Measurements from ENCODE around the gene RTN4.

RTN4 gene

GRCh38 chr2:55033076-55033742, 17.0 kb downstream of the RTN4 start:
- no peak for DNase-seq

GRCh38 chr2:55031505-55031904, 18.7 kb downstream of the RTN4 start:
- DNase-seq = no peak

- no peak for DNase-seq
These were observed 19.5 kb downstream of the RTN4 start for GRCh38 chr2:55030766-55031165.

- DNase-seq = no peak
These were observed 21.2 kb downstream of the RTN4 start for GRCh38 chr2:55029098-55029497.

GRCh38 chr2:55027226-55027625, 23.0 kb downstream of the RTN4 start:
- no peak for DNase-seq

GRCh38 chr2:55026202-55026601, 24.0 kb downstream of the RTN4 start:
- DNase-seq = peak; percentile 43

- no peak for DNase-seq
These were observed 24.6 kb downstream of the RTN4 start for GRCh38 chr2:55025627-55026026.

- no peak for DNase-seq
These were observed 25.2 kb downstream of the RTN4 start for GRCh38 chr2:55025082-55025481.

- DNase-seq = no peak
These were observed 27.8 kb downstream of the RTN4 start for GRCh38 chr2:55022476-55022875.

- no peak for DNase-seq
These were observed 30.6 kb downstream of the RTN4 start for GRCh38 chr2:55019526-55020258.

- DNase-seq = no peak
These were observed 31.6 kb downstream of the RTN4 start for GRCh38 chr2:55018619-55019018.

- no peak for DNase-seq
These were observed 32.4 kb downstream of the RTN4 start for GRCh38 chr2:55017880-55018279.

GRCh38 chr2:55017428-55017827, 32.8 kb downstream of the RTN4 start:
- no peak for DNase-seq

- DNase-seq = peak; percentile 78
These were observed 35.0 kb downstream of the RTN4 start for GRCh38 chr2:55014962-55015939.

- DNase-seq = no peak
These were observed 36.3 kb downstream of the RTN4 start for GRCh38 chr2:55013936-55014335.

- DNase-seq = no peak
These were observed 37.4 kb downstream of the RTN4 start for GRCh38 chr2:55012672-55013484.

- no peak for DNase-seq
These were observed 38.2 kb downstream of the RTN4 start for GRCh38 chr2:55011831-55012671.

- DNase-seq = no peak
These were observed 39.3 kb downstream of the RTN4 start for GRCh38 chr2:55010915-55011314.

GRCh38 chr2:55010149-55010591, 40.1 kb downstream of the RTN4 start:
- DNase-seq = peak; percentile 65

GRCh38 chr2:55009277-55010060, 40.8 kb downstream of the RTN4 start:
- no peak for DNase-seq

Measured in fibroblast of skin of abdomen (primary cell).